Ovary (tissue), 9 donors: ENCODE results near the gene AFF1. TPM values are rescaled to one million over a fixed set of nuclear protein-coding genes. Genes with fewer than 3 reads are reported as not detected.

Experiments
- DNase-seq, 5 donors: peaks; one replicate each; pipeline ENCODE4 v3.0.0-alpha.2; 2019 to 2020
- H3K27ac ChIP-seq, 2 donors: fragments of 200-600 bp; one replicate each; pipeline versions ENCODE4 v1.5.1 to v1.8.0; 2019 to 2022
- H3K27me3 ChIP-seq: fragments of 200-600 bp; one replicate; pipeline ENCODE4 v1.8.0; 2022
- H3K36me3 ChIP-seq: fragments of 200-600 bp; sonication (generic); one replicate; pipeline ENCODE4 v1.5.1; 2019
- H3K4me1 ChIP-seq: one replicate; pipeline ENCODE4 v1.8.1; 2013; ENCODE audit warnings: mild to moderate bottlenecking, moderate library complexity; ENCODE audit not compliant: insufficient read depth
- H3K4me3 ChIP-seq: fragments of 200-600 bp; sonication (generic); one replicate; pipeline ENCODE4 v1.5.1; 2017
- H3K9me3 ChIP-seq, 2 donors: fragments of 200-600 bp in 1 of 2; sonication (generic) in 1 of 2; one replicate each; pipeline versions ENCODE4 v1.5.1 to v1.8.1; 2013 to 2019; ENCODE audit warnings: mild to moderate bottlenecking in 1 of 2, moderate library complexity in 1 of 2
- EP300 ChIP-seq: sonication (generic); formaldehyde crosslinking; IDR thresholded peaks from one replicate; pipeline ENCODE4 v1.6.1; 2017; ENCODE audit warnings: antibody characterized with exemption
- POLR2A ChIP-seq: fragments of 450-650 bp; IDR thresholded peaks from one replicate; pipeline ENCODE4 v1.6.1; 2017; ENCODE audit warnings: antibody characterized with exemption, mild to moderate bottlenecking, moderate library complexity
- WGBS, 3 donors: extraction: QIAGEN DNeasy Blood & Tissue Kit in 1 of 3; methylation state at CpG; one replicate each; pipeline versions ENCODE4 v1.1.5 to v1.1.7; 2013 to 2017; 5-methylcytosine and 5-hydroxymethylcytosine counted together
- intact Hi-C, 4 donors: fragments of 100-400 bp; cut with DNase I; formaldehyde crosslinking; loops; one replicate each; pipeline versions ENCODE4 v1.11.0 to v1.15.1; 2022 to 2023
- polyA plus RNA-seq, 2 donors: library from polyadenylated mRNA; stranded (reverse); fragments of 200-250 nt in 1 of 2; fragments of 350-450 nt in 1 of 2; fragmentation: Illumina TruSeq in 1 of 2; extraction: RNeasy Lipid Tissue Mini Kit (QIAGEN cat#74804) in 1 of 2; gene quantifications; one replicate each; pipeline ENCODE4 v1.2.3, GENCODE V29; 2013 to 2014
- total RNA-seq, 7 donors: library from RNA; depleted of rRNA in 2 of 7; stranded (reverse); fragments of >200 nt in 2 of 7; fragmentation: NEBNext Ultra II Directional in 3 of 7; extraction: Animal tissue kit (Norgen Biotek cat#: 25700) in 3 of 7; gene quantifications; one replicate each; pipeline versions ENCODE4 v1.1.0 to v1.2.4, GENCODE V29; 2016 to 2023
- TF ChIP-seq, protein P1 (sequence below), 3 donors: fragments of 450-650 bp in 2 of 3; fragments of 200-600 bp in 1 of 3; IDR thresholded peaks; one replicate each; pipeline versions ENCODE4 v1.5.1 to v1.8.0; 2016 to 2022; ENCODE audit warnings: antibody characterized with exemption in 3 of 3, mild to moderate bottlenecking in 1 of 3
- donor health status: DM: no; HTN: no; CAD: no; lungs with moderate emphysema.
- donor health status: DM: no; HTN: no; CAD: no.
- donor health status: Bipolar disorder and iron deficiency.
- donor health status: DM: yes; HTN: yes; CAD: no.
- donor health status: DM: no; HTN: no; CAD: no.
- donor health status: DM: yes; HTN: yes; CAD: no.

The AFF1 gene
- total and polyA plus RNA-seq, 9 donors = 26.0 to 107 (median 76.7) TPM

DNA sequence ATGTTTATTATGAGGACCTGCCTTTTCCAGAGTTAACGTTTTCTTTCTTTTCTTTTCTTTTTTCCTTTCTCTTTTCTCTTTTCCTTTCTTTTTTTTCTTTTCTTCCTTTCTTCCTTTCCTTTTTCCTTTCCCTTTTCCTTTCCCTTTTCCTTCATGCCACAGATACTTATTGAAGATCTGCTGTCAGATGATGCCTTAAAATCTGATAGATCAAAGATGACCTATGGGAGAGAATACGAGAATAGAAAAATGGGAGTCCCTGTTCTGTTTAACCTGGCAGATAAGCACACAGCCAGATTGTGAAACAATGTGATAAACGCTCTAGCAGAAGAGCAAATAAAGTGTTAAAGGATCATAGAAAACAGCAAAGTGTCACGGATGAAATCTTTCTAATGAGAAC, 38.9 kb downstream of the AFF1 start:
- no peaks in the 10 kb centered on the region for H3K36me3 ChIP-seq
- no peaks in the 10 kb centered on the region for H3K9me3 ChIP-seq
- no peaks in the 10 kb centered on the region for H3K27me3 ChIP-seq
- TF ChIP-seq POLR2A = no peak
- TF ChIP-seq EP300 = no peak
- TF ChIP-seq, protein P1, sequence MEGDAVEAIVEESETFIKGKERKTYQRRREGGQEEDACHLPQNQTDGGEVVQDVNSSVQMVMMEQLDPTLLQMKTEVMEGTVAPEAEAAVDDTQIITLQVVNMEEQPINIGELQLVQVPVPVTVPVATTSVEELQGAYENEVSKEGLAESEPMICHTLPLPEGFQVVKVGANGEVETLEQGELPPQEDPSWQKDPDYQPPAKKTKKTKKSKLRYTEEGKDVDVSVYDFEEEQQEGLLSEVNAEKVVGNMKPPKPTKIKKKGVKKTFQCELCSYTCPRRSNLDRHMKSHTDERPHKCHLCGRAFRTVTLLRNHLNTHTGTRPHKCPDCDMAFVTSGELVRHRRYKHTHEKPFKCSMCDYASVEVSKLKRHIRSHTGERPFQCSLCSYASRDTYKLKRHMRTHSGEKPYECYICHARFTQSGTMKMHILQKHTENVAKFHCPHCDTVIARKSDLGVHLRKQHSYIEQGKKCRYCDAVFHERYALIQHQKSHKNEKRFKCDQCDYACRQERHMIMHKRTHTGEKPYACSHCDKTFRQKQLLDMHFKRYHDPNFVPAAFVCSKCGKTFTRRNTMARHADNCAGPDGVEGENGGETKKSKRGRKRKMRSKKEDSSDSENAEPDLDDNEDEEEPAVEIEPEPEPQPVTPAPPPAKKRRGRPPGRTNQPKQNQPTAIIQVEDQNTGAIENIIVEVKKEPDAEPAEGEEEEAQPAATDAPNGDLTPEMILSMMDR (IDR thresholded peaks at IDR 0.05) = no peak
- no peak overlapping the region for H3K27ac ChIP-seq
- no peak overlapping the region for H3K4me3 ChIP-seq
- WGBS, 3 donors = 73 to 76% (median 73%) methylated on average over 4 of the region's 4 CpGs
- DNase-seq = no peak
- intact Hi-C loops = no loop called here
- peaks cover 12% of the 10 kb centered on the region for H3K4me1 ChIP-seq

DNA sequence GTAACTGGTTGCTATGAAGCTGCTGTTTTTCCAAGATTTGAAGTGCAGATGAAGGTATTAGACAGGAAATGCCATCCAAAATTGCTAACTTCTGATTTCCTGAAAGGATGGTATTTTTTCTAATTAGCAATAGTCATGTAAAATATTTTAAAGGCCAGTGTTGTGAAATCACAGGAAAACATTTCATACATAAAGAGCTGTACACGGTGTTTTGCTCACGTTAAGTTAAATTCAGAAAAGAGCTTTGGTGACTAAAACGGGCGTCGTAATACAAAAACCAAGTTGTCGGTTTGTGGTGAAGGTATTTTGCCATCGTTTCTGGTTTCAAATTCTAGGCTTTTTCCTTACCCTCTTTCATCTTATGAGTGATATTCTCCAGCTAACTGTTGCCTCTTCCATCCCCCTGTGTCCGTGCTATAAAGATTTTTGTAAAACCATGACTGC, 39.8 kb downstream of the AFF1 start:
- Histone ChIP-seq H3K4me1 (peaks cover 12% of the 10 kb centered on the region), H3K9me3 (no peaks in the 10 kb centered on the region), H3K27me3 (no peaks in the 10 kb centered on the region), H3K4me3 (no peak overlapping the region), H3K36me3 (no peaks in the 10 kb centered on the region), H3K27ac (no peak overlapping the region)
- TF ChIP-seq, protein P1 (IDR thresholded peaks at IDR 0.05) = no peak
- TF ChIP-seq EP300 = no peak
- TF ChIP-seq POLR2A = no peak
- intact Hi-C loops = no loop called here
- 77 to 79% (median 78%) methylated on average over 8 of the region's 8 CpGs for WGBS, 3 donors
- DNase-seq = no peak

DNA sequence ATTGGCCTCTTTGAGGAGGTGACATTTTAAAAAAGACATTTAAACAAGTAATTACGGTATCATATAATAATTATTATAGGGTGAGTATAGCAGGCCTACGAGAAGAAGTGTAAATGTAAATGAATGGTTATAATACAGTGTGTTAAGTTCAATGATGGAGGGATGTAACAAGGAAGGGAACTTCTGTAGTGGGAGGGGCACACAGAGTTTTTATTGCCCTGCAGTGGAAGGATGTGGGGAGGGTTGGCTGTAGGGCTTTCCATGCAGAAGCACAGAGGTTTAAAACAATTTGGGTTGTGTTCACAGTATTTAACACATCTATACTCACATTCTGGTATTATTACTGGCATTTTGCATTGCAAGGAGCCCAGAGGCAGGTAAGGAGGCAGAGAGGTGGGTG, 41.1 kb downstream of the AFF1 start:
- TF ChIP-seq, protein P1 (IDR thresholded peaks at IDR 0.05) = no peak
- TF ChIP-seq POLR2A = no peak
- TF ChIP-seq EP300 = no peak
- intact Hi-C loops = no loop called here
- 98 to 99% (median 99%) methylated on average over 2 of the region's 2 CpGs for WGBS, 3 donors

DNA sequence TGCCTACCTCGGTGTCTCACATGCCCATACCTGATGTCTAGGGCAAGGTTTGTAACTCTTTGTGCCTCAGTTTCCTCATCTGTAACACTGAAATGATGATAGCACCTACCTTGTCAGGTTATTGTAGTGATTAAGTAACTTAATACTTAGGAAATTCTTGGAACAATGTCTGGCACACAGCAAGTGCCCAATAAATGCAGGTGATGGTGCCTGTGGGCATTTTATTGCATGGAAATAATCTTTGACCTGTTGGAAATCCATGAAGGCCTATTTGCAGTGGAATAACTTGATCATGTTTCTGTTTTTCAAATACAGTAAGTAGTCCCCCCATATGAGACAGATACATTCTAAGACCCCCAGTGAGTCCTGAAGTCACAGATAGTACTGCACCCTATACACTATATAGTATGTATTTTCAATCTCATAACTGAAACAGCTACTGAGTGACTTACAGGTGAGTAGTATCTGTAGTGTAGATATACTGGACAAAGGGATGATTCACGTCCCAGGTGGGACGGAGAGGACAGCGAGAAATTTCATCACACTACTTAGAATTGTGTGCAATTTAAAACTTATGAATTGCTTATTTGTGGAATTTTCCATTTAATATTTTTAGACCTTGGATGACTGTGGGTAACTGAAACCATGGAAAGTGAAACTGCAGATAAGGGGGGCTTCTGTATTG, 42.1 kb downstream of the AFF1 start:
- no peak overlapping the region for H3K4me3 ChIP-seq
- TF ChIP-seq, protein P1 (IDR thresholded peaks at IDR 0.05) = no peak
- TF ChIP-seq EP300 (no peak), POLR2A (no peak)
- H3K27ac ChIP-seq = no peak overlapping the region
- DNase-seq = no peak
- no peaks in the 10 kb centered on the region for H3K9me3 ChIP-seq
- H3K4me1 ChIP-seq = peaks cover 6% of the 10 kb centered on the region
- WGBS, 3 donors = 84 to 92% (median 84%) methylated on average over 4 of the region's 4 CpGs
- intact Hi-C loops = no loop called here
- H3K36me3 ChIP-seq = no peaks in the 10 kb centered on the region
- no peaks in the 10 kb centered on the region for H3K27me3 ChIP-seq

More for the DNA sequence above, 41.1 kb downstream of the AFF1 start:
- Histone ChIP-seq H3K36me3 (no peaks in the 10 kb centered on the region), H3K9me3 (no peaks in the 10 kb centered on the region), H3K27ac (no peak overlapping the region), H3K27me3 (no peaks in the 10 kb centered on the region), H3K4me3 (no peak overlapping the region), H3K4me1 (peaks cover 6% of the 10 kb centered on the region)
- DNase-seq = no peak
